Medulla oblongata (tissue), 1 donor: ENCODE data around the gene AOAH.
"Not testable (repeated sequence)": the region's sequence is repeated elsewhere in the genome, so short reads cannot be mapped to it uniquely, and the experiment has no call there.

ENCODE experiments used
- DNase-seq: peaks from one replicate; pipeline ENCODE4 v3.0.0-alpha.2; 2015; ENCODE audit errors: extremely low spot score

Gene AOAH

DNA sequence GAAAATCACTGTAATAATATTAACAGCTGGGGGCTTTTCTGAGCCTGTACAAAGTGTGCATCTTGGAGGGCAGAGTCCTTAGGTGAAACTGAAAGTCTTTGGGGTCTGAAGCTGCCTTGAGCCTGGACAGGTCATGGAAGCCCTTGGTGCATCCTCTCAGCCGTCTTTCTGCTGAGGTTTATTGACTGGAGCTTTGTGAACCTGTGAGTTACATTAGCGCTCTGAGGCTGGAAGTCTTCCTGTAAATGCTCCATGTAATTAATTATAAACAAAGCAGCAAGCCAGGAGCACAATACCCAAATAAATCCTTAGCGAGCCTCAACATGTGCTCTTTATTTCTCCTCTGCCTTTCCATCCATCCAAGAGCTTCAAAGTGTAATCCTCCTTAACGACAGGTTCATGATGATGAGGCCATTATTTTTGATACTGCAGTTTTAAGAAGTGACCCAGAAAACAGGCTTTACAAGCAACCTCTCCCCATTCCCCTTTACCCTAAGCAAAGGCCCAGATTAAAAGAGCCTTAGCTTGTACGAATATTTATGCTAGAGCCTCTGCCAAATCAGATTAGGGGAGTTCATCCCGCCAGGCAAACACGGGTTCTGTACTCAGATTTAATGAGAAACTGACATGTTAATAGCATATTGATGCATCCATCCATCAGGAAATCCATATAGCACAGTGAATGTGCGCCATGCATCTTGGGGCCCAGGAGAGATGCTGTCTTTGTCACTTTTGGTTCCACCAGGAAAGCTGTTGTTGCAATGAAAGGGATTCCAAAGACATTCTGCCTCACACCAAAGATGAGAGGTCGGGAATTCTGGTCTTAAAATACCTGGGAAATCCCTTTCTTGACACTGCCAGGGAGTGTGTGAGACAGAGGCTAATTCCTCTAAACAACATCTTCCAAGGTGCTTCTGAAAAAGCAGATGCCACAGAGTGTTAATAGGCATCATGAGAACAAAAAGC is 216.5 kb downstream of the AOAH start:
- no peak for DNase-seq

DNA sequence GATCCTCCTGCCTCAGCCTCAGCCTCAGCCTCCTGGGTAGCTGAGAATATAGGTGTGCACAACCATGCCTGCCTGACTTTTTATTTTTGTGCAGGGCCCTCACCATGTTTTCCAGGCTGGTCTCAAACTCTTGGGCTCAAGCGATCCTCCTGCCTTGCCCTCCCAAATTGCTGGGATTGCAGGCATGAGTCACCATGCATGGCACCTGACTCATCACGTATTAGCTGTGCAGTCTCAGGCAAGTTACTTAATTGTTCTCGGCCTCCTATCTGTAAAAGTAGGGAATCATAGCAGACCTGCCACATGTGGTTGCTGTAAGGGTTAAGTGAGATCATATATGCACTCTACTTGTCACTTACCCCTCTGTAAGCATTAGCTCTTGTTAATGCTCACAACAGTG is 217.5 kb downstream of the AOAH start:
- no peak for DNase-seq

DNA sequence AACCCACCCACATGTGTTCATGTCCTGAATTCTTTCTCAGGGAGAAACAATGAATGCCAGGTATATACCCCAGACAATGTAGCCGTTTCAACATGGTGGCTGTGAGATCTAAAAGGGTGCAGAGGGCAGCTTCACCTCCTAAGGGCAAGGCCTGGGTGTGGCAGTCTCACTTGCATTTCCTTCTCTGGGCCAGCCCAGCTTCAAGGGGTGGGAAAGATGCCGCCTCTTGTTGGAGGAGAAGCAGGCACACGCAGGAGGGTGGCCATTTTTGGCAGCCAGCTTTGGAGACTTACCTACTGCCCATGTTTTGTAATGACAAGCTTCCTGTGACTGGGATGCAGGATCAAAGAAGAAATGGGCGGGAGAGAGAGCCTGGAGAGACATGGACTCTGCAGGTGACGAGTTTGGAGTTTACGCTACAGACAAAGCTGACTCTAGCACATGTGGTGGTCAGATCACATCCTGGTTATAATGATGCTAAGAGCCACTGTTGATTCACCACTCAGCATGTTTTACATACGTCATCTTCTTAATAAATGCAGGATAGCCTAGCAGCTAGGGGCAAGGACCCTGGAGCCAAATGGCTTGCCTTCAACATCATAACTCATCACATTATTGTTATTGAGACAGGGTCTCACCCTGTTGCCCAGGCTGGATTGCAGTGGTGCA is 218.0 kb downstream of the AOAH start:
- no peak for DNase-seq

DNA sequence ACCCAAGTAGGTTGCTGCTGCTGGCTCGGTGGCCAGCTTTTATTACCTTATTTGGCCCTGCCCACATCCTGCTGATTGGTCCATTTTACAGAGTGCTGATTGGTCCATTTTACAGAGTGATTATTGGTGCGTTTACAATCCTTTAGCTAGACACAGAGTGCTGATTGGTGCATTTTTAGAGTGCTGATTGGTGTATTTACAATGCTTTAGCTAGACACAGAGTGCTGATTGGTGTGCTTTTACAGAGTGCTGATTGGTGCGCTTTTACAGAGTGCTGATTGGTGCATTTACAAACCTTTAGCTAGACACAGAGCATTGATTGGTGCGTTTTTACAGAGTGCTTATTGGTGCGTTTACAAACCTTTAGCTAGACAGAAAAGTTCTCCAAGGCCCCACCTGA is 219.7 kb downstream of the AOAH start:
- not testable (repeated sequence) for DNase-seq

DNA sequence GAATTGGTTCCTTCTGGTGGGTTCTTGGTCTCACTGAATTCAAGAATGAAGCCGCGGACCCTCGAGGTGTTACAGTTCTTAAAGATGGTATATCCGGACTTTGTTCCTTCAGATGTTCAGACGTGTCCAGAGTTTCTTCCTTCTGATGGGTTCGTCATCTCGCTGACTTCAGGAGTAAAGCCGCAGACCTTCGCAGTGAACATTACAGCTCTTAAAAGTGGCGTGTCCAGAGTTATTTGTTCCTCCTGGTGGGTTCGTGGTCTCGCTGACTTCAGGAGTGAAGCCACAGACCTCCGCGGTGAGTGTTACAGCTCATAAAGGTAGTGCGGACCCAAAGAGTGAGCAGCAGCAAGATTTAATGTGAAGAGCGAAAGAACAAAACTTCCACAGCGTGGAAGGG is 220.1 kb downstream of the AOAH start:
- DNase-seq, result not testable (repeated sequence)

DNA sequence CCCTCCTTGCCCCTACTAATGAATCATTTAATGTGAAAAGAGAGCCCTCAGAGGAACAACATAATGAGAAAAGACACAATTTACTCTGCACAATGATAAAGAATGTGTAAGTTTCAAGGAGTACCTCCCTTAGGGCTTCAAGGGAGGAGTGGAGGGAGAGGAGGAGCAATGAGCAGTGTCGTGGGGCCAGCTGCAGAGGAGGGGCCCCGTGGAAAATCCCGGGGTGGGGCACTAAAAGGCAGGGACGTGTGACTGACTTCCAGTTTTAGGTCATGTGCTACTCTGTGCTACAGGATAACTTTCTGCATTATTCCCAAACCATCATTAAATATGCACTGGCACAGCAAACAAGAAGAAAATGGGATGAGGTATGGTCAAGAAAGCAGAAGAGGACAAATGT is 226.5 kb downstream of the AOAH start:
- DNase-seq, result no peak

DNA sequence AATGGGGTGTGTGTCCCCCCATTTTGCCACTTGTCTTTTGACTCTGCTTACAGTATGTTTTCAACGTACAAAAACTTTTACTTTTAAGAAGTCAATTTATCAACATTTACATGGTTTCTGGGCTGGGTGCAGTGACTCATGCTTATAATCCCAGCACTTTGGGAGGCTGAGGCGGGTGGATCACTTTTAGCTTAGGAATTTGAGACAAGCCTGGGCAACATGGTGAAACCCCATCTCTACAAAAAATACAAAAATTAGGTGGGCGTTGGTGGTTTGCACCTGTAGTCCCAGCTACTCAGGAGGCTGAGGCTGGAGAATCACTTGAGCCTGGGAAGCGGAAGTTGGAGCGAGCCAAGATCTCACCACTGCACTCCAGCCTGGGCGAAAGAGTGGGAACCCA is 227.1 kb downstream of the AOAH start:
- not testable (repeated sequence) for DNase-seq

DNA sequence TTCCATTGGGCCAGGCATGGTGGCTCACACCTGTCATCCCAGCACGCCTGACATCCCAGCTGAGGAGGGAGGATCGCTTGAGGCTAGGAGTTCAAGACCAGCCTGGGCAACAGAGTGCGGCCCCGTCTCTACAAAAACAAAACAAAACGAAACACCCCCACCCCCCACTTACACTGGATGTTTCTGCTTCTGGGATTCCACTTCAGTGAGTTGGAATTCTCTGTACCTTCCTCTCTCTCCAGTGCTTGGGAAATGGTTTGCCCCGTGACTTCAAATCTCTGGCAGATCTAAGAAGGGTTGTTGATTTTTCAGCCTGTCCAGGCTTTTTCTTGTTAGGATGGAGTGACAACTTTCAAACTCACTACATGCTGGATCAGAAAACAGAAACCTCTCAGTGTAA is 227.7 kb downstream of the AOAH start:
- DNase-seq, result no peak

DNA sequence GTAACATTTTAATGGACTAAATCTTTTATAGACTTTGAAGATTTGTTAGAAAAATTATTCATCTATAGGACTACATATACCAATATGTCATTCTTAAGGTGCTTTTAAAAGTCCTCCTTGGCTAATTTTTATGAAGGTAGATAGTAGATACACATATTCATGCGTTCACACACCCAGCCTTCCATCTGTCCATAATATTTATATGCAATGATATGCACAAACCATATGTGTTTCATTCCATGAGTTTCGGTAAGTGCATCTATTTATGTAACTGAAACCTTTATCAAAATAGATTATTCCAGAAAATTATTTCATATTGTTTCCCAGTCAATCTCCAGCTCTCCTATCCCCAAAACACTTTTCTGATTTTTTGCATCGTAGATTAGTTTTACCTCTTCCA is 233.0 kb downstream of the AOAH start:
- DNase-seq, result no peak

DNA sequence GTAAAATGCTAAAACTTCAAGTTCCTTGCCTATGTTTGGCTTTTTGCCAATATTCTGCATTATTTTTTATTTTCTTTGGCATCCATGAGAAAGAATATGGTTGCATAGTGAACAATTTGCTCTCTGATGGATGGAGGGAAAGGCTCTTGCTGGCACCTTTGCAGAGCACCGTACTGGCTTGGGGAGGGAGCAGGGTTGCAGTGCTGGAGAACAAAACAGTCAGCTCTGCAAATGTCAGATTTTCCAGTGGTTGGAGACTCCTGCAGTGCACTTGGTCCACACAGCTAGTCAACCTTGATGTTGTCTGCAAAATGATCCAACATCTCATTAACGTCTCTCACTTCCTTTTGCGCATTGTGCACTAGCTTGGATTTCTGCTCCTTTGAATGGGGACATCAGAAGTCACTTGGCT is 233.9 kb downstream of the AOAH start:
- DNase-seq, result no peak

DNA sequence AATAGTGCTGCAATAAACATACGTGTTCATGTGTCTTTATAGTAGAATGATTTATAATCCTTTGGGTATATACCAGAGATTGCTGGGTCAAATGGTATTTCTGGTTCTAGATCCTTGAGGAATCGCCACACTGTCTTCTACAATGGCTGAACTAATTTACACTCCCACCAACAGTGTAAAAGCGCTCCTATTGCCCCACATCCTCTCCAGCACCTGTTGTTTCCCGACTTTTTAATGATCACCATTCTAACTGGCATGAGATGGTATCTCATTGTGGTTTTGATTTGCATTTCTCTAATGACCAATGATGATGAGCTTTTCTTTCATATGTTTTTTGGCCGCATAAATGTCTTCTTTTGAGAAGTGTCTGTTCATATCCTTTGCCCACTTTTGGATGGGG is 235.6 kb downstream of the AOAH start:
- not testable (repeated sequence) for DNase-seq

DNA sequence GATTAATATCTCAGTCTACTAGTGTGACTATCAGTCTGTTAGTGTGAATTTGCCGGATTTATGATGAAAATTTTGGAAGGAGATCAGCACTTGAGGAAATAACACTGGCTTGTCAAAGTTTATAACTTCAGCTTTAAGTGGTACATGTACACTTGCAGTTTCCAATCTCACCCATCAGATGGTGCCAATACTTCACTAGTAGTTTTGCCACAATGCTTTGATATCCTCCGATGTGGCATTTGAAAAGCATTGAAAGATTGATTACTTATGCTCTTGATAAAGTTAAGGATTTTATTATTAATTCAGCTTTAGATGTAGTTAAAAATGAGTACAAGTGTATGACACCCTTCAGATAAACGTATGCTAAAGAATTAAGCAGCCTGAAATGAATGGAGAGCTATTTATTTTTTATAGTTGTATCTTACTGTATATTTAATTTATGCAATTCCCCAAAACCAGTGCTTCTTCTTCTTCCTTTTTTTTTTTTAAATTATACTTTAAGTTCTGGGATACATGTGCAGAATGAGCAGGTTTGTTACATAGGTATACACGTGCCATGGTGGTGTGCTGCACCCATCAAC is 236.4 kb downstream of the AOAH start:
- DNase-seq, result peak; percentile 87

DNA sequence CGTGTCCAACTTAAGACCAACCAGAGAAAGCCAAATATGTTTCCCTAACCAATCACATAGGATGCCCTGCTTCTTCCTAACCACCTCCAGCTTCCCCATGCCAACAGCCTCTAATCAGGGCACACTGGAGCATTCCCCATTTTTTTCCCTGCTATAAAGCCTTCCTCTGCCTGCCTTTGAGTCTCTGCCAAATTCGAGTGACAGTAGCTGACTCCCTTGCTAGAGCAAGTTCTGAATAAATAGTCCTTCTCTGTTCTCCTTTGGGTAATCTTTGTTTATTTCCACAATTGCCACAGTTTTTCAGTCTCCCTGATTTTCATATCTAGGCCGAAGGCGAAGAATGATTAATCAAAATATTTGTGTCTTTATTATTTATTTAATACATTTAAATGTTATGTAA is 238.0 kb downstream of the AOAH start:
- peak; percentile 66 for DNase-seq

DNA sequence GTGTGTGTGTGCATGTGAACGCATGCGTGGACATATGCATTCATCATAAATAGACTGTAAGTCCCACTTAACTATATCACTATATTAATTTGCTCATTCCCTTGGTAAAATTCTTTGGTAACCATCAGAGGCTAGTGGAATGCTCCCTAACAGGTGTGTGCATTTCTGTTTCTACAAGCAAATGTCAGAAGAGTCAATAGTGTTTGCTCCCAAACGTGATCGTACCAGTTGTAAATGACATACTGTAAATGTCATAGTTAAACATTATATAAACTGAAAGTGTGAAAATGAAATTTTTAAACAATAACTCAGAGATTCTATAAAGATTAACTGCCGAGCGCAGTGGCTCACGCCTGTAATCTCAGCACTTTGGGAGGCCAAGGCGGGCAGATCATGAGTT is 240.0 kb downstream of the AOAH start:
- no peak for DNase-seq

DNA sequence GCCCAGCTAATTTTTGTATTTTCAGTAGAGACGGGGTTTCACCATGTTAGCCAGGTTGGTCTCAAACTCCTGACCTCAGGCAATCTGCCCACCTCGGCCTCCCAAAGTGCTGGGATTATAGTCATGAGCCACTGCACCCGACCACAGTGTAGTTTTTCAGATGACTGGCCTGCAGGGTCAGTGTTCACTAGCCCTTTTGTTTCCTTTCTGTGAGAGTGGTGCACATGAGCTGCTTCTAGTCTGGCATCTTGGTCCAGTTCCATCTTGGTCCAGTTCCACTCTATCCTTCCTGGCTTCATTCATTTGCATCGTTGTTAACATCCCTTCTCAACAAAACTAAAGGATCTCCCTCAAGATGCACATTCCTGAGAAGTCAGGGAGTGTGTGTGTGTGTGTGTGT is 240.4 kb downstream of the AOAH start:
- peak; percentile 87 for DNase-seq

DNA sequence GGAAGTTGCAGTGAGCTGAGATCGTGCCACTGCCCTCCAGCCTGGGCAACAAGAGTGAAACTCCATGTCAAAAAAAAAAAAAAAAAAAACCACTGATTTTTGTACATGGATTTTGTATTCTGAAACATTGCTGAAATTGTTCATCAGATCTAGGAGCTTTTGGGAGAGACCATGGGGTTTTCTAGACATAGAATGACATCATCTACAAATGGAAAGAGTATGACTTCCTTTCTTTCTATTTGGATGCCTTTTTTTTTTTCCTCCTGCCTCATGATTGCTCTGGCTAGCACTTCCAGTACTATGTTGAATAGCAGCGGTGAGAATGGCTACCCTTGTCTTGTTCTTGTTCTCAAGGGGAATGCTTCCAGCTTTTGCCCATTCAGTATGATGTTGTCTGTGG is 245.5 kb downstream of the AOAH start:
- DNase-seq, result no peak

DNA sequence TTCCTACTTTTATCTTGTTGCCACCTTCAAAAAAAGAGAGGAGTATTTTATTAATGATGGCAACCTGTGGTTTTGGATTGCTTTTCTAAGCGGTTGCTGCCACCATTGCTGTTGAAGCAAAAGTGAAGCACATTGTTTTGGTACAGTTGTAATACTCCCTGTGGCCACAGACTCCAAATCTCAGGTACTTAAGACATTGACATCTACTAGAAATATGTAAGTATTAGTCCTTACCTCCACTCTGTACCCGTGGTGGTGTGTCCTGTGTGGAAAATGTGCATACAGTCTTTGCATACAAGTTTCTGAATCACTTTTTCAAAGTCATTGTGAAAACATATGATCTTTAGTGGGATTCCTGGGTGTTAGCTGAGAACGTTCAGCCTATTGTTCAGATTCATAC is 248.9 kb downstream of the AOAH start:
- no peak for DNase-seq

DNA sequence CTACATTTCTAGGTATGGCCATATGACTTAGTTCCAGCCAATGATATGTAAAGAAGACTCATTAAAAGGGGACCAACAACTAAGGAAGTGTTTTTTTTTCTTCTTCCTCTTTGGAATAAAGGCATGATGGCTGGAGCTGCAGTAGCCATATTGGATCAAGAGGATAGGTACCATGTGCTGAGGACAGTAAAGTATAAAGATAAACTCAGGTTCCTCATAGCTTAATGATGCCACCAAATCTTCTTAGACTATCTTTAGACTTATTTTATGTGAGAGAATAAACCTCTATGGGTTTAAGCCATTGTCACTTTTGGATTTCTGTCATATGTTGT is 249.3 kb downstream of the AOAH start:
- DNase-seq, result no peak

DNA sequence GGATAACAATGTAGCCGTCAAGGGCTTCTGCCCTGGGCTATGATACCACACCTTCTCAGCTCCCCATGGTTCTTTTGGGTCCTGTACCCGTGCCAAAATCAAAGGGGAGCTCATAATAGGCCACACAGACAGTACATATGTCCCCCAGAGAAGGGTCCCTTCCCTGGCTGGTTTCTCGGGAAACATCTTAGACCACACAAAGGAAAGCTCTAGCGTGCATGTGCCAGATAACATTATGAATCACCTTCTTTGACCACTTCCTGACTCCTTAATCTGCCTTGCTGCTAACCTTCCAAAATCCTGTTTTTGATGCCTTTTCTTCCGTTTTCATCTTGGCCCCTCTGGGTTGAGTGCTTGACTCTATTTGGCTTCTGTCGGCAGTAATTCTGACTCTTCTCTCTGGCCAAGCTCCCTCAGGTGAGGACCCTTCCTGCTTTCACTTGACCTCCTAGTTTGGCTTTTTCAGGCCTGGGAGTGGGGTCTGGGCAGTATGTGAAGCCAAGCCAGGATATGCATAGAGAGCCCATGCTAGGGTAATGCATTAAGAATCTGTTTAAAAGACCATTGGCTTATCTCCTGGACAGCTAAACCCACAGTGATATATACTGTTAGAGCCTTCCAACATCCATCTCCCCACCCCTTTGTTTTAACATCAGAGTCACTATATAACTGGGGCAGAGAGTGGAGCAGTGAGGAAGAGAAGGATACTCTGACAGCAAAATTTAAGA is 249.8 kb downstream of the AOAH start:
- no peak for DNase-seq

DNA sequence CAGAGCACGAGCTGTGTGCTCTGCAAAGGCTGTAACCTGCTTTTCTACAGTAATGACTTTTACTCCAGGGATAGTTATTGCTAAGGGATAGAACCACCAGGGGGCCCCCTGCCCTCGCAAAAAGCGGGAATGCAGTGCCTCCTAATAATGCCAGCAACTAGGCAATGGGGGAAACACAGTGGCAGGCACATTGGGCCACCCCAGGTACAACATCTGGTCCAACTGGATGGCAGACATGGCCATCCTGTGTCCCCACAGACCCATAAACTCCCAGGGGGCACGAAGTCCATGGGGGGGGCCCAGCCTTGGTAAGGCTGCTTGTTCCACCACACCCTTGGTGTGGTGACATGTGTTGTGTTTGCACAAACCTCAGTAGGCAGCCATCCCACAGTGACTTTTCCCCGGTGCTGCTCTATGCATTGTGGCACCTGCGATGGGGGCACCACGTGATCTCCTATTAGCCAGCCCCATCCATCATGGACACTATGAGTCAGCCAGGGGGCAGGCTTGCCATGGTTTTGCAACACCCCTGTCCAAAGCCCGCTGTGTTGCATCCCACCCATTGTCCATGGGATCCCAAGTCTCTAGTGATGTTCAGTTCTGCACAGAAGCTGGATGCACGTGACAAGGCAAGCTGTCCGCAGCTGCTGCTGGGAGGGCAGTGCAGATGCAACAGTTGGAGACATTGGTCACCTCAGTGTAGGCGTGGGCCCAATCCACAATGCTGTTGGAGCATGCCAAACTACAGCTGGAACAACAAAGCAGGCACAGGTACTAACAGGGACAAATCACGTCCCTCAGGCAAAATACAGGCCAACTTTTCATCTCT is 250.6 kb downstream of the AOAH start:
- DNase-seq, result peak; percentile 41

DNA sequence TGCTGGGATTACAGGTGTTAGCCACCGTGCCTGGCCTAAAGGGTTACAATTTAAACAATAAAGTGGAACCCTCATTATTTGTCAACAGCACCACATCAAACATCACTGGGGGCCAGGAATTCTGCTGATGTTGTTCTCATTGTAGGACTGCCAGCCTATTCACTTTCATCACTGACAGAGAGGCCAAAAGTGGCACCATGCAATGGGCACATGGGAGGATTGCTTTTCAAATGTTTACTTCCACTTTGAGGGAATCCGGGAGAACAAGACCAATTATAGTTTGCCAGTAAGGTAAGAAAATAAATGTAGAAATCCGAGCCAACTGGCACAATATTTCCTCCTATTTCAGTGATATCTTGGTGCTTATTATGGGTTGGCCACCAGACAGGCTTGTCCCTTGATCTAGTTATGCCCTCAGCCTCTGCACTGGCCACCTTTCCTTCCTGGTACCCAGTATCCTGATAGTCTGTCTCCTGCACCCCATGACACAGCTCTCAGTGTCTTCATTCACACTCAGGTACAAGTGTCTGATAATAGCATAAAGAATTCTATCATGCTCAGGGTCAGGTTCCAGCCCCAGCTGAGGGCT is 252.1 kb downstream of the AOAH start:
- no peak for DNase-seq
